H1 (cell line): ENCODE measurements around the gene MDM1. TPM values are rescaled to one million over a fixed set of nuclear protein-coding genes. Genes with fewer than 3 reads are reported as not detected.

Experiments used
- CTCF ChIA-PET: fragments of 300-600 bp; sonication (Branson Sonifier 250); formaldehyde crosslinking; loops from one replicate; lab custom pipeline; 2021; ENCODE audit not compliant: partially characterized antibody; lab: Charles Lee
- POLR2A ChIA-PET: fragments of 300-600 bp; sonication (Branson Sonifier 250); formaldehyde crosslinking; loops from one replicate; lab custom pipeline; 2021; ENCODE audit warnings: inconsistent platforms; ENCODE audit not compliant: partially characterized antibody; lab: Charles Lee
- DNase-seq, 2 experiments: peaks; one replicate each; pipeline versions ENCODE4 v3.0.0 to v3.0.0-alpha.2; 2010 to 2022; ENCODE audit warnings: low spot score in 2 of 2, low read depth in 1 of 2, mixed read lengths in 1 of 2
- FAIRE-seq: peaks from 2 replicates; lab custom pipeline; 2011; peaks lifted over from hg19 to GRCh38; lab: Jason Lieb, UNC
- H2AFZ ChIP-seq: 2 replicates; pipeline ENCODE4 v1.8.1; 2012; ENCODE audit warnings: low read length, inconsistent platforms
- H2AK5ac ChIP-seq: 2 replicates; pipeline ENCODE4 v1.6.1; 2013; ENCODE audit warnings: low read depth, low read length
- H2BK120ac ChIP-seq: replicated peaks from 2 replicates; pipeline ENCODE3; 2013; ENCODE audit warnings: low read depth, low read length, inconsistent platforms
- H2BK12ac ChIP-seq: 2 replicates; pipeline ENCODE4 v1.6.1; 2013; ENCODE audit warnings: low read depth, low read length
- H2BK15ac ChIP-seq: 2 replicates; pipeline ENCODE4 v1.6.1; 2013; ENCODE audit warnings: low read length
- H2BK20ac ChIP-seq: 2 replicates; pipeline ENCODE4 v1.6.1; 2013; ENCODE audit warnings: low read length
- H2BK5ac ChIP-seq: 2 replicates; pipeline ENCODE4 v1.6.1; 2013; ENCODE audit warnings: low read depth, low read length
- H3K14ac ChIP-seq: 2 replicates; pipeline ENCODE4 v1.6.1; 2013; ENCODE audit warnings: inconsistent platforms; ENCODE audit not compliant: insufficient read length
- H3K18ac ChIP-seq: 2 replicates; pipeline ENCODE4 v1.6.1; 2013; ENCODE audit warnings: low read length; ENCODE audit errors: extremely low read depth
- H3K23ac ChIP-seq: 2 replicates; pipeline ENCODE4 v1.6.1; 2013; ENCODE audit warnings: inconsistent platforms; ENCODE audit not compliant: insufficient read length
- H3K23me2 ChIP-seq: 2 replicates; pipeline ENCODE4 v1.6.1; 2013; ENCODE audit warnings: low read depth, low read length
- H3K27ac ChIP-seq: 2 replicates; pipeline ENCODE4 v1.6.1; 2011; ENCODE audit warnings: low read depth, low read length, inconsistent platforms
- H3K27me3 ChIP-seq, 4 experiments: replicated peaks in 1 of 4; 1 replicate in 1 of 4; 2 replicates in 3 of 4; pipeline versions ENCODE4 v1.6.1 to v1.8.1; 2011 to 2013; ENCODE audit warnings: low read length in 3 of 4, mild to moderate bottlenecking in 3 of 4, inconsistent platforms in 2 of 4, mixed read lengths in 2 of 4, moderate library complexity in 1 of 4; ENCODE audit not compliant: control insufficient read depth in 3 of 4, insufficient read depth in 3 of 4; ENCODE audit errors: extremely low read depth in 1 of 4
- H3K36me3 ChIP-seq, 4 experiments: 2 replicates each; pipeline versions ENCODE4 v1.6.1 to v1.8.1; 2011 to 2013; ENCODE audit warnings: mild to moderate bottlenecking in 4 of 4, low read length in 3 of 4, moderate library complexity in 2 of 4, control low read depth in 1 of 4, inconsistent platforms in 1 of 4; ENCODE audit not compliant: insufficient read depth in 4 of 4, control insufficient read depth in 2 of 4
- H3K4ac ChIP-seq: replicated peaks from 2 replicates; pipeline ENCODE3; 2013; ENCODE audit warnings: low read length, low read depth, mixed read lengths, inconsistent platforms; ENCODE audit not compliant: insufficient read length
- H3K4me1 ChIP-seq, 4 experiments: replicated peaks in 1 of 4; 1 replicate in 1 of 4; 2 replicates in 3 of 4; pipeline versions ENCODE4 v1.6.1 to v1.8.1; 2011 to 2013; ENCODE audit warnings: low read length in 3 of 4, inconsistent platforms in 2 of 4, mixed read lengths in 1 of 4; ENCODE audit not compliant: insufficient read depth in 4 of 4, control insufficient read depth in 3 of 4
- H3K4me2 ChIP-seq, 2 experiments: 2 replicates each; pipeline versions ENCODE4 v1.6.1 to v1.8.1; 2011 to 2013; ENCODE audit warnings: low read depth in 2 of 2, low read length in 2 of 2, control low read depth in 1 of 2, inconsistent platforms in 1 of 2, mild to moderate bottlenecking in 1 of 2; ENCODE audit not compliant: insufficient read depth in 1 of 2
- H3K4me3 ChIP-seq, 4 experiments: fragments of 200-600, 300-600 bp in 1 of 4; sonication (generic), shearing (Covaris generic), sonication (Bioruptor Twin) in 1 of 4; 2 replicates each; pipeline versions ENCODE4 v1.5.1 to v1.8.1; 2011 to 2016; ENCODE audit warnings: low read length in 4 of 4, low read depth in 3 of 4, control low read depth in 2 of 4, inconsistent platforms in 2 of 4, mild to moderate bottlenecking in 2 of 4, mixed read lengths in 1 of 4, moderate library complexity in 1 of 4; ENCODE audit not compliant: insufficient read depth in 2 of 4; ENCODE audit errors: extremely low read depth in 1 of 4
- H3K56ac ChIP-seq: replicated peaks from 2 replicates; pipeline ENCODE3; 2013; ENCODE audit warnings: low read depth, mild to moderate bottlenecking, mixed read lengths, low read length, inconsistent platforms; ENCODE audit not compliant: insufficient read length
- H3K79me1 ChIP-seq: 2 replicates; pipeline ENCODE4 v1.6.1; 2013; ENCODE audit warnings: low read depth, low read length, control low read depth
- H3K79me2 ChIP-seq, 2 experiments: 2 replicates each; pipeline versions ENCODE4 v1.6.1 to v1.8.1; 2012 to 2013; ENCODE audit warnings: low read length in 2 of 2, mild to moderate bottlenecking in 2 of 2, inconsistent platforms in 1 of 2; ENCODE audit not compliant: insufficient read depth in 2 of 2, control insufficient read depth in 1 of 2
- H3K9ac ChIP-seq, 4 experiments: replicated peaks in 1 of 4; 1 replicate in 1 of 4; 2 replicates in 3 of 4; pipeline versions ENCODE4 v1.6.1 to v1.8.1; 2011 to 2013; ENCODE audit warnings: low read depth in 3 of 4, low read length in 3 of 4, control low read depth in 2 of 4, mild to moderate bottlenecking in 2 of 4, moderate library complexity in 2 of 4, inconsistent platforms in 1 of 4; ENCODE audit errors: extremely low read depth in 1 of 4
- H3K9me3 ChIP-seq, 2 experiments: 2 replicates each; pipeline versions ENCODE4 v1.6.1 to v1.8.1; 2012 to 2013; ENCODE audit warnings: mild to moderate bottlenecking in 2 of 2, moderate library complexity in 2 of 2, control low read depth in 1 of 2, inconsistent platforms in 1 of 2, low read depth in 1 of 2, low read length in 1 of 2, mixed read lengths in 1 of 2; ENCODE audit not compliant: insufficient read depth in 2 of 2
- H4K20me1 ChIP-seq, 2 experiments: replicated peaks in 1 of 2; 2 replicates each; pipeline versions ENCODE3 to v1.8.1; 2011 to 2013; ENCODE audit warnings: inconsistent platforms in 2 of 2, low read length in 2 of 2, mild to moderate bottlenecking in 1 of 2; ENCODE audit not compliant: insufficient read depth in 2 of 2, control insufficient read depth in 1 of 2
- H4K5ac ChIP-seq: 2 replicates; pipeline ENCODE4 v1.6.1; 2013; ENCODE audit warnings: low read length, low read depth, mixed read lengths, inconsistent platforms; ENCODE audit not compliant: insufficient read length
- H4K8ac ChIP-seq: 2 replicates; pipeline ENCODE4 v1.8.0; 2013; ENCODE audit warnings: mild to moderate bottlenecking, moderate library complexity, low read length, inconsistent platforms; ENCODE audit not compliant: insufficient read depth; ENCODE audit errors: extremely low read depth
- H4K91ac ChIP-seq: replicated peaks from 2 replicates; pipeline ENCODE3; 2013; ENCODE audit warnings: low read length, mixed read lengths, inconsistent platforms; ENCODE audit not compliant: insufficient read length
- ASH2L ChIP-seq: fragments of 200-600, 300-600 bp; sonication (generic); IDR thresholded peaks from one replicate; pipeline ENCODE4 v1.7.1; 2017; ENCODE audit warnings: low read length
- CEBPB ChIP-seq: IDR thresholded peaks from 2 replicates; pipeline ENCODE4 v1.6.1; 2012; ENCODE audit warnings: low read depth, low read length
- CHD1 ChIP-seq: IDR thresholded peaks from 2 replicates; pipeline ENCODE4 v1.6.1; 2012; ENCODE audit warnings: low read depth, low read length, improper control_type of control experiment
- CTBP2 ChIP-seq: IDR thresholded peaks from 2 replicates; pipeline ENCODE4 v1.7.0; 2011; ENCODE audit warnings: borderline replicate concordance, mild to moderate bottlenecking, moderate library complexity, mixed read lengths, low read length; ENCODE audit not compliant: insufficient read depth, insufficient read length
- GTF2F1 ChIP-seq: IDR thresholded peaks from 2 replicates; pipeline ENCODE4 v1.6.1; 2012; ENCODE audit warnings: low read depth, low read length, improper control_type of control experiment, borderline replicate concordance
- JUND ChIP-seq: IDR thresholded peaks from 2 replicates; pipeline ENCODE4 v1.6.1; 2011; ENCODE audit warnings: mild to moderate bottlenecking, improper control_type of control experiment, low read length
- KDM1A ChIP-seq: fragments of 200-600, 300-600 bp; sonication (generic); IDR thresholded peaks from 2 replicates; pipeline ENCODE4 v1.7.1; 2016; ENCODE audit warnings: mild to moderate bottlenecking, low read length, borderline replicate concordance
- RNF2 ChIP-seq: fragments of 200-900, 300-1000 bp; sonication (generic); IDR thresholded peaks from 2 replicates; pipeline ENCODE4 v1.7.1; 2016; ENCODE audit warnings: borderline replicate concordance, low read depth, mild to moderate bottlenecking, antibody characterized with exemption, low read length; ENCODE audit not compliant: poor library complexity, severe bottlenecking; ENCODE audit errors: missing control alignments
- WGBS, 2 experiments: shearing (Covaris generic) in 1 of 2; methylation state at CpG; one replicate each; pipeline versions ENCODE4 v1.1.6 to v1.1.7; 2013 to 2015; ENCODE audit warnings: low lambda C conversion rate in 2 of 2, mixed read lengths in 2 of 2, inconsistent platforms in 1 of 2, low coverage in 1 of 2, missing lambda C conversion rate in 1 of 2; ENCODE audit not compliant: insufficient replicate concordance in 2 of 2, insufficient coverage in 1 of 2, insufficient read length in 1 of 2; ENCODE audit errors: extremely low coverage in 1 of 2, missing lambda C conversion rate in 1 of 2; 5-methylcytosine and 5-hydroxymethylcytosine counted together
- polyA plus RNA-seq, 7 experiments: library from polyadenylated mRNA; depleted of rRNA in 3 of 7; stranded (reverse) in 5 of 7; unstranded in 2 of 7; fragments of >200 nt in 5 of 7; fragments of 200-250 nt in 2 of 7; gene quantifications; 1 replicate in 5 of 7; 2 replicates in 1 of 7; 4 replicates in 1 of 7; pipeline versions ENCODE4 v1.2.1 to v1.2.3, GENCODE V29; 2011 to 2013; ENCODE audit warnings: missing spikeins in 2 of 7, mixed read lengths in 2 of 7
- total RNA-seq: library from RNA; stranded (reverse); fragmentation: NEBNext Ultra II Directional; extraction: Animal tissue kit (Norgen Biotek cat#: 25700); gene quantifications from 2 replicates; pipeline ENCODE4 v1.2.1, GENCODE V29; 2021

Gene MDM1
- total and polyA plus RNA-seq, 2 of the 8 experiments (the other 6 are each of a cell fraction or from before 2014, with no cell fraction given): 3.1 to 10.7 TPM

DNA sequence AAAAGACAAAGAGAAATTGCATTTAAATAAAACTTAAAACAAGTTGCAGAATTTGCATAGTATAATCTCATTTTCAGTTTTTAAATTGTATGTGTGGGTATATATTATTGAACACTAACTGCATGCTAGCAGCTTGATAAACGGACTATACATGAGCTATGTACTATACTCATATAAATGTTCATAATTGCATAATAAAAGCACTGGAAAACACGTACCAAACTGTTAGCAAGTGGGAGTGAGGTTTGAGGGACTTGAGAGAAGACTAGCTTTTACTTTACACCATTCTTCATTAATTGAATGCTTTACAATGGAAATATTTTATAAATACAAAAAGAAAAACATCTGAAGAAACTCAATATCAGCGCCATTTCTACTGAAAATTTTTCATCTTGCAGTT, 32.2 kb upstream of the MDM1 start:
- no peaks in the 10 kb centered on the region for H3K79me1 ChIP-seq
- no peak overlapping the region for H2AFZ ChIP-seq
- H3K9me3 ChIP-seq: no peaks in the 10 kb centered on the region
- H4K5ac ChIP-seq: peak overlapping the region; percentile 44
- no peak overlapping the region for H3K27ac ChIP-seq
- no peak for DNase-seq
- H2BK20ac ChIP-seq: no peak overlapping the region
- no peak overlapping the region for H2AK5ac ChIP-seq
- no peaks in the 10 kb centered on the region for H3K27me3 ChIP-seq
- WGBS, 2 experiments: 87% methylated on average over 3 of the region's 3 CpGs; no CpG with 5 or more reads in 1 of the 2 experiments
- H4K20me1 ChIP-seq: no peaks in the 10 kb centered on the region
- peaks cover 0 to 10% (median 4%) of the 10 kb centered on the region in 4 experiments; a peak in 4 of 7 replicates for H3K4me1 ChIP-seq
- H3K9ac ChIP-seq: no peak overlapping the region
- no peaks in the 10 kb centered on the region for H3K23me2 ChIP-seq
- H4K91ac ChIP-seq: no peak overlapping the region
- no peak overlapping the region for H3K4me3 ChIP-seq
- H2BK120ac ChIP-seq: no peak overlapping the region
- H3K4ac ChIP-seq: no peak overlapping the region
- H4K8ac ChIP-seq: no peak overlapping the region
- TF ChIP-seq CEBPB: no peak
- no peak for TF ChIP-seq CTBP2
- no peak for TF ChIP-seq GTF2F1
- no peak for TF ChIP-seq ASH2L
- no peak for TF ChIP-seq KDM1A
- no peak for TF ChIP-seq CHD1
- no peak for TF ChIP-seq RNF2
- no peak for TF ChIP-seq JUND
- ChIA-PET POLR2A (interaction anchor here (1.2 kb wide), 1 partner anchor 33 kb away, joined by 3 read pairs; no protein-coding TSS in a partner anchor), CTCF (interaction anchor here (0.7 kb wide), 1 partner anchor 175 kb away, joined by 3 read pairs; no protein-coding TSS in a partner anchor)
- no peak overlapping the region for H3K56ac ChIP-seq
- no peak overlapping the region for H3K14ac ChIP-seq
- H3K79me2 ChIP-seq: no peaks in the 10 kb centered on the region
- H3K18ac ChIP-seq: no peak overlapping the region
- H2BK5ac ChIP-seq: no peak overlapping the region
- H3K23ac ChIP-seq: no peak overlapping the region
- no peak for FAIRE-seq
- no peak overlapping the region for H2BK12ac ChIP-seq
- H2BK15ac ChIP-seq: no peak overlapping the region
- H3K4me2 ChIP-seq: peak overlapping the region in 1 of 2 experiments; percentile 40; a peak in 1 of 4 replicates
- H3K36me3 ChIP-seq: no peaks in the 10 kb centered on the region
